Measurements from ENCODE around the gene FAM131C. TPM values are rescaled to one million over a fixed set of nuclear protein-coding genes. Genes with fewer than 3 reads are reported as not detected.

Gene FAM131C
- total RNA-seq, 1 experiment from 2014 or later, result not detected

DNA sequence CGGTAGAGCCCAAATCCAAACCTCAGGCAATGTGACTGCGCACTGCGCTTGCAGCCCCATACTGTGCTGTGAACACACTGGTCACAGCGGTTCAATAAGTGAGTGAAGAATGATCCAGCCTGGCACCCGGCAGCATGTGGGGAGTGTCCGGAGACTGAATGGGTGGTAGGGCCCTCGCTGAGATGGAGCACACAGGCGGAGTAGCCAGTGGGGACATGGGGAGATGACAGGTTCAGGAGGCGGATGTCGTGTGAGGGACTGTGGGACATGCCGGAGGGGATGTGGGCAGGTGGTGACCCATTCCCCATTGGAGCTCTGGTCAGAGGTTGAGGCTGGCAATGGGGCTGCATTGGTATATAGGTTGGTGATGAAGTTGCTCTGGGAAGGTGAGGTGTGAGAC lies 63.8 kb downstream of the FAM131C start:
- H3K27ac ChIP-seq, result no peak overlapping the region
- no peak for DNase-seq
- no peaks in the 10 kb centered on the region for H3K9me3 ChIP-seq (replicated peaks)
- H3K36me3 ChIP-seq, result no peaks in the 10 kb centered on the region
- H3K27me3 ChIP-seq, result no peaks in the 10 kb centered on the region
- peaks cover 8% of the 10 kb centered on the region for H3K4me1 ChIP-seq
- H3K4me3 ChIP-seq, result no peak overlapping the region

DNA sequence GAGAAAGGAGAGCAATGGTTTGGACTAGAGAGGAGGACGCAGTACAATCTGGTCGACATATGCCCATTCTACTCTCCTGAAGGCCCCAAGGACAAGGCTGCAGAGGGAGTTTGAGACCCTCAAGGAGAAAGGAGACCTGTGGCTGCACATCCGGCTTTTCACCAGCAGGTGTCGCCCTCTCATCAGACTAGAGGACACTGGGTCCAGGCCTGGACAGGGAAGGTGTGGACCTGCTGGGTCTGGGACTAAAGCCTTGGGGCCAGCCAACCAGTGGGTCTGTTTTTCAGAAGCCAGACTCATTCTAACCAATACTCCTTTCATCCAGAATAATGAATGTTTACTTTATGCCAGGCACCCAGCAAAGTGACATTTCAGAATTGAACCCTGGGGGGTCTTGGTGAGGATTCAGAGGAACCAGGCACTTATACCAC lies 64.4 kb downstream of the FAM131C start:
- Histone ChIP-seq H3K27ac (no peak overlapping the region), H3K27me3 (no peaks in the 10 kb centered on the region; the same call in 1 of the 2 replicates), H3K9me3 (replicated peaks) (no peaks in the 10 kb centered on the region), H3K36me3 (no peaks in the 10 kb centered on the region), H3K4me3 (no peak overlapping the region), H3K4me1 (peaks cover 2% of the 10 kb centered on the region)
- DNase-seq, result peak; percentile 86 to 96

Other genes with a start within 250 kb of the FAM131C start
- gene SPEN, start 225.9 kb downstream of the FAM131C start, total RNA-seq (2014; rRNA removed; shearing (Covaris generic)), result 47.2 and 55.7 TPM in 2 replicates
- gene ZBTB17, start 97.5 kb downstream of the FAM131C start, total RNA-seq (2014; rRNA removed; shearing (Covaris generic)), result 27.1 and 34.9 TPM in 2 replicates
- gene SRARP, start 69.4 kb downstream of the FAM131C start, total RNA-seq (2014; rRNA removed; shearing (Covaris generic)), result not detected in 2 replicates
- gene HSPB7, start 55.6 kb downstream of the FAM131C start, total RNA-seq (2014; rRNA removed; shearing (Covaris generic)), result 81.4 and 83.9 TPM in 2 replicates
- 0.42 TPM in 1 of 2 replicates, not detected in the other for gene CLCNKA, start 51.6 kb downstream of the FAM131C start, total RNA-seq (2014; rRNA removed; shearing (Covaris generic))
- 0.08 TPM in 1 of 2 replicates, not detected in the other for gene CLCNKB, start 29.9 kb downstream of the FAM131C start, total RNA-seq (2014; rRNA removed; shearing (Covaris generic))
- 55.0 and 57.3 TPM in 2 replicates for gene EPHA2, start 82.4 kb upstream of the FAM131C start, total RNA-seq (2014; rRNA removed; shearing (Covaris generic))
- 7.9 and 9.9 TPM in 2 replicates for gene ARHGEF19, start 139.0 kb upstream of the FAM131C start, total RNA-seq (2014; rRNA removed; shearing (Covaris generic))
- gene CPLANE2, start 163.5 kb upstream of the FAM131C start, total RNA-seq (2014; rRNA removed; shearing (Covaris generic)), result 1.3 and 1.9 TPM in 2 replicates

All from SJCRH30 (cell line).